ENCODE measurements around the gene PHGDH. TPM values are rescaled to one million over a fixed set of nuclear protein-coding genes. Genes with fewer than 3 reads are reported as not detected.
A peak's percentile ranks its signal among the peaks of the same experiment; 100 is the strongest.
"Not testable (repeated sequence)": the region's sequence is repeated elsewhere in the genome, so short reads cannot be mapped to it uniquely, and the experiment has no call there.

PHGDH gene
- total and polyA plus RNA-seq, 2 donors (not counting 1 experiment from before 2014, with no cell fraction given): 1.2 to 3.9 TPM

DNA sequence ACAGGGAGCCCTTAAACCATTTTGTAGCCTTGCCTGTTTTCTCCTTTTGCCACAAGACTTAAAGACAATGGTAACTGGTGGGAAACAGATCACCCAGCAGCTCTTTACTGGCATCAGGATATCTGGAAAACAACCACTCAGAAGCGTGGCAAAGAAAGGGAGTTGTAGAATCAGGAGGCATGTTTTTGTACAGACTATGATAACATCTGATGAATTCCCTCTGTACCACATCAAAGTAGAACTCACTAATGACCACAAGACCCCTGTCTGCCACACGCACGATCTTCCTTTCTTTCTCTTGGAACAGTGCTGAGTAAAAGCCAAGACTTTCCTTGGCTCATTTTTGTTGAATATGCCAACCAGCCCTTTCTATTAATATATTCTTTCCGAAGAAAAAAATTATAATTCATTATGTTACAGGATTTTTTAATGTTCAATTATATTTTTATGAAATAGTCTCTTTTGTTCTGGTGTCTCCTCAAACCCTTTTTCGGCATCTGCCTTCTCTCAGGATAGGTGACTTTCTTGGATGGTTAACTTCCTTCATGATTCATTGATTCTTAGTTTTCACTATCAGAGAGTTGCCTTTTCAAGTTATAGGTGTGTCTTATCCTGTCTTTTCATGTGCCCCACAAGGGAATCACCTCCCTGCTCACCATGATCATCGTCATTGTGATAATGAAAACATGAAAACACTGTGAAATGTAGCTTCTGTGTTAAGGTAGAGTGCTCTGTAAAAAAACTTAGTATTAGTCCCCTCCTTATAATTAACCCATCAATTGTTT is 7.9 kb upstream of the PHGDH start:
- H3K4me3 Mint-ChIP-seq: no peak overlapping the region
- no peaks in the 10 kb centered on the region for H3K4me1 Mint-ChIP-seq
- Histone ChIP-seq H3K27ac (ENCODE audit: low read length in 2 of 2) (no peak overlapping the region), H3K9ac (ENCODE audit: low read length) (no peak overlapping the region), H3K79me2 (ENCODE audit: control insufficient read depth, insufficient read depth, low read length) (no peaks in the 10 kb centered on the region), H3K4me1 (ENCODE audit: control insufficient read depth in 2 of 2, insufficient read depth in 2 of 2, low read length in 2 of 2) (no peaks in the 10 kb centered on the region), H3K36me3 (replicated peaks in 1 of 2; ENCODE audit: control extremely low read depth in 1 of 2, control insufficient read depth in 1 of 2, extremely low read depth in 1 of 2, insufficient read depth in 2 of 2, low read length in 1 of 2) (no peaks in the 10 kb centered on the region), H4K20me1 (ENCODE audit: control insufficient read depth, insufficient read depth, low read length, poor library complexity, severe bottlenecking) (no peaks in the 10 kb centered on the region), H3K4me3 (ENCODE audit: control extremely low read depth in 1 of 5, extremely low read depth in 1 of 5, insufficient read depth in 1 of 5, low read depth in 2 of 5, low read length in 4 of 5) (no peak overlapping the region), H3K9me3 (ENCODE audit: control extremely low read depth in 1 of 3, control insufficient read depth in 2 of 3, insufficient read depth in 1 of 3, low read length in 2 of 3) (peaks cover 0 to 8% (median 5%) of the 10 kb centered on the region in 3 donors), H3K27me3 (replicated peaks in 1 of 4; ENCODE audit: control extremely low read depth in 1 of 4, control insufficient read depth in 3 of 4, insufficient read depth in 4 of 4, low read length in 3 of 4) (peaks cover 0 to 7% (median 2%) of the 10 kb centered on the region in 4 experiments), H3K4me2 (replicated peaks; ENCODE audit: low read depth, low read length, poor library complexity, severe bottlenecking) (no peak overlapping the region), H2AFZ (ENCODE audit: insufficient read depth, low read depth, low read length, poor library complexity, severe bottlenecking) (no peak overlapping the region)
- H3K9me3 Mint-ChIP-seq (ENCODE audit: insufficient read depth): peaks cover 11% of the 10 kb centered on the region
- ChIA-PET POLR2A (no interaction called here), CTCF (no interaction called here)
- H3K27ac Mint-ChIP-seq: no peak overlapping the region
- WGBS (ENCODE audit: insufficient coverage): 92% methylated on average over 2 of the region's 6 CpGs
- no peak for ATAC-seq (ENCODE audit: low read depth)
- H3K27me3 Mint-ChIP-seq: peaks cover 31% of the 10 kb centered on the region
- intact Hi-C loops (cut with micrococcal nuclease): no loop called here
- no peak for TF ChIP-seq EZH2 (IDR thresholded peaks at IDR 0.05; ENCODE audit: borderline replicate concordance, insufficient read depth, low read depth, low read length, poor library complexity, severe bottlenecking)
- TF ChIP-seq, protein P1, sequence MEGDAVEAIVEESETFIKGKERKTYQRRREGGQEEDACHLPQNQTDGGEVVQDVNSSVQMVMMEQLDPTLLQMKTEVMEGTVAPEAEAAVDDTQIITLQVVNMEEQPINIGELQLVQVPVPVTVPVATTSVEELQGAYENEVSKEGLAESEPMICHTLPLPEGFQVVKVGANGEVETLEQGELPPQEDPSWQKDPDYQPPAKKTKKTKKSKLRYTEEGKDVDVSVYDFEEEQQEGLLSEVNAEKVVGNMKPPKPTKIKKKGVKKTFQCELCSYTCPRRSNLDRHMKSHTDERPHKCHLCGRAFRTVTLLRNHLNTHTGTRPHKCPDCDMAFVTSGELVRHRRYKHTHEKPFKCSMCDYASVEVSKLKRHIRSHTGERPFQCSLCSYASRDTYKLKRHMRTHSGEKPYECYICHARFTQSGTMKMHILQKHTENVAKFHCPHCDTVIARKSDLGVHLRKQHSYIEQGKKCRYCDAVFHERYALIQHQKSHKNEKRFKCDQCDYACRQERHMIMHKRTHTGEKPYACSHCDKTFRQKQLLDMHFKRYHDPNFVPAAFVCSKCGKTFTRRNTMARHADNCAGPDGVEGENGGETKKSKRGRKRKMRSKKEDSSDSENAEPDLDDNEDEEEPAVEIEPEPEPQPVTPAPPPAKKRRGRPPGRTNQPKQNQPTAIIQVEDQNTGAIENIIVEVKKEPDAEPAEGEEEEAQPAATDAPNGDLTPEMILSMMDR (IDR thresholded peaks at IDR 0.05): no peak
- no peak for DNase-seq

DNA sequence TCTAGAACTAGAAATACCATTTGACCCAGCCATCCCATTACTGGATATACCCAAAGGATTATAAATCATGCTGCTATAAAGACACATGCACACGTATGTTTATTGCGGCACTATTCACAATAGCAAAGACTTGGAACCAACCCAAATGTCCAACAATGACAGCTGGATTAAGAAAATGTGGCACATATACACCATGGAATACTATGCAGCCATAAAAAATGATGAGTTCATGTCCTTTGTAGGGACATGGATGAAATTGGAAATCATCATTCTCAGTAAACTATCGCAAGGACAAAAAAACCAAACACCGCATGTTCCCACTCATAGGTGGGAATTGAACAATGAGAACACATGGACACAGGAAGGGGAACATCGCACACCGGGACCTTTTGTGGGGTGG is 5.1 kb upstream of the PHGDH start:
- H3K4me1 Mint-ChIP-seq; H3K9me3 ChIP-seq (ENCODE audit: control extremely low read depth in 1 of 3, control insufficient read depth in 2 of 3, insufficient read depth in 1 of 3, low read length in 2 of 3); H4K20me1 ChIP-seq (ENCODE audit: control insufficient read depth, insufficient read depth, low read length, poor library complexity, severe bottlenecking); H3K79me2 ChIP-seq (ENCODE audit: control insufficient read depth, insufficient read depth, low read length); ATAC-seq (ENCODE audit: low read depth); H3K9ac ChIP-seq (ENCODE audit: low read length); H3K27ac Mint-ChIP-seq; H3K27ac ChIP-seq (ENCODE audit: low read length in 2 of 2); H2AFZ ChIP-seq (ENCODE audit: insufficient read depth, low read depth, low read length, poor library complexity, severe bottlenecking); DNase-seq; POLR2A ChIA-PET; H3K36me3 ChIP-seq (replicated peaks in 1 of 2; ENCODE audit: control extremely low read depth in 1 of 2, control insufficient read depth in 1 of 2, extremely low read depth in 1 of 2, insufficient read depth in 2 of 2, low read length in 1 of 2); CTCF ChIA-PET; H3K4me2 ChIP-seq (replicated peaks; ENCODE audit: low read depth, low read length, poor library complexity, severe bottlenecking); H3K9me3 Mint-ChIP-seq (ENCODE audit: insufficient read depth); H3K4me3 ChIP-seq (ENCODE audit: control extremely low read depth in 1 of 5, extremely low read depth in 1 of 5, insufficient read depth in 1 of 5, low read depth in 2 of 5, low read length in 4 of 5); H3K4me1 ChIP-seq (ENCODE audit: control insufficient read depth in 2 of 2, insufficient read depth in 2 of 2, low read length in 2 of 2); intact Hi-C loops (cut with micrococcal nuclease); H3K4me3 Mint-ChIP-seq: not testable (repeated sequence)
- peaks cover 0 to 14% (median 8%) of the 10 kb centered on the region in 4 experiments for H3K27me3 ChIP-seq (replicated peaks in 1 of 4; ENCODE audit: control extremely low read depth in 1 of 4, control insufficient read depth in 3 of 4, insufficient read depth in 4 of 4, low read length in 3 of 4)
- WGBS (ENCODE audit: insufficient coverage): 100% methylated on average over 2 of the region's 6 CpGs
- peaks cover 25% of the 10 kb centered on the region for H3K27me3 Mint-ChIP-seq

DNA sequence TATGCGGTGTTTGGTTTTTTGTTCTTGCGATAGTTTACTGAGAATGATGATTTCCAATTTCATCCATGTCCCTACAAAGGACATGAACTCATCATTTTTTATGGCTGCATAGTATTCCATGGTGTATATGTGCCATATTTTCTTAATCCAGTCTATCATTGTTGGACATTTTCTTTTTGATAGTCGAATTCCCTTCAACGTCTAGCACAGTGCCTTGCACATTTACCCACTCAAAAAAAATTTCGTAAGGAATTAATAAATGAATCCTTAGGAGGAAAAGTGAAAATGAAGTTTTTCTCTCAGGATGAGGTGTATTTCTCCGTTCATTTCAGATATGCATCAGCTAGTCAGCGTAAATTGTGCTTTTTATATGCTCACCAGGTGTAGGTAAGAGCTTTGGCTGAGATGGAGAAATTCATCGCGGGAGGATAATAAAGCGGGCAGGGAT is 354 bp upstream of the PHGDH start:
- Histone ChIP-seq H2AFZ (ENCODE audit: insufficient read depth, low read depth, low read length, poor library complexity, severe bottlenecking) (peak overlapping the region; percentile 80), H3K27me3 (replicated peaks in 1 of 4; ENCODE audit: control extremely low read depth in 1 of 4, control insufficient read depth in 3 of 4, insufficient read depth in 4 of 4, low read length in 3 of 4) (peaks cover 0 to 14% (median 7%) of the 10 kb centered on the region in 4 experiments), H3K9ac (ENCODE audit: low read length) (peak overlapping the region; percentile 65), H3K4me2 (replicated peaks; ENCODE audit: low read depth, low read length, poor library complexity, severe bottlenecking) (peak overlapping the region; percentile 70), H3K4me3 (ENCODE audit: control extremely low read depth in 1 of 5, extremely low read depth in 1 of 5, insufficient read depth in 1 of 5, low read depth in 2 of 5, low read length in 4 of 5) (peak overlapping the region in 4 of 5 experiments; percentile 43 to 63 (median 60)), H3K4me1 (ENCODE audit: control insufficient read depth in 2 of 2, insufficient read depth in 2 of 2, low read length in 2 of 2) (peaks cover 11 to 12% of the 10 kb centered on the region in 2 donors)
- 4% methylated on average over 5 of the region's 10 CpGs for WGBS (ENCODE audit: insufficient coverage)
- H3K79me2 ChIP-seq (ENCODE audit: control insufficient read depth, insufficient read depth, low read length); CTCF ChIA-PET; H3K27ac Mint-ChIP-seq; H3K9me3 ChIP-seq (ENCODE audit: control extremely low read depth in 1 of 3, control insufficient read depth in 2 of 3, insufficient read depth in 1 of 3, low read length in 2 of 3); H3K36me3 ChIP-seq (replicated peaks in 1 of 2; ENCODE audit: control extremely low read depth in 1 of 2, control insufficient read depth in 1 of 2, extremely low read depth in 1 of 2, insufficient read depth in 2 of 2, low read length in 1 of 2); intact Hi-C loops (cut with micrococcal nuclease); H4K20me1 ChIP-seq (ENCODE audit: control insufficient read depth, insufficient read depth, low read length, poor library complexity, severe bottlenecking); H3K9me3 Mint-ChIP-seq (ENCODE audit: insufficient read depth); H3K27ac ChIP-seq (ENCODE audit: low read length in 2 of 2); DNase-seq; ATAC-seq (ENCODE audit: low read depth); POLR2A ChIA-PET: not testable (repeated sequence)
- Mint-ChIP-seq H3K4me3 (peak overlapping the region; percentile 95), H3K4me1 (peaks cover 18% of the 10 kb centered on the region), H3K27me3 (peaks cover 29% of the 10 kb centered on the region)
